Hematopoietic multipotent progenitor cell (in vitro differentiated cells): Measurements from ENCODE around the gene ZNF516. TPM values are rescaled to one million over a fixed set of nuclear protein-coding genes. Genes with fewer than 3 reads are reported as not detected.
"Not testable (repeated sequence)": the region's sequence is repeated elsewhere in the genome, so short reads cannot be mapped to it uniquely, and the experiment has no call there.

Experiments used
- DNase-seq, 3 donors: peaks; one replicate each; pipeline ENCODE4 v3.0.0-alpha.2; 2011 to 2015; ENCODE audit warnings: low read depth in 2 of 3, low spot score in 2 of 3
- total RNA-seq: library from RNA; depleted of rRNA; stranded (reverse); fragments of >200 nt; gene quantifications from one replicate; pipeline ENCODE4 v1.2.3, GENCODE V29; 2012

The ZNF516 gene, protein sequence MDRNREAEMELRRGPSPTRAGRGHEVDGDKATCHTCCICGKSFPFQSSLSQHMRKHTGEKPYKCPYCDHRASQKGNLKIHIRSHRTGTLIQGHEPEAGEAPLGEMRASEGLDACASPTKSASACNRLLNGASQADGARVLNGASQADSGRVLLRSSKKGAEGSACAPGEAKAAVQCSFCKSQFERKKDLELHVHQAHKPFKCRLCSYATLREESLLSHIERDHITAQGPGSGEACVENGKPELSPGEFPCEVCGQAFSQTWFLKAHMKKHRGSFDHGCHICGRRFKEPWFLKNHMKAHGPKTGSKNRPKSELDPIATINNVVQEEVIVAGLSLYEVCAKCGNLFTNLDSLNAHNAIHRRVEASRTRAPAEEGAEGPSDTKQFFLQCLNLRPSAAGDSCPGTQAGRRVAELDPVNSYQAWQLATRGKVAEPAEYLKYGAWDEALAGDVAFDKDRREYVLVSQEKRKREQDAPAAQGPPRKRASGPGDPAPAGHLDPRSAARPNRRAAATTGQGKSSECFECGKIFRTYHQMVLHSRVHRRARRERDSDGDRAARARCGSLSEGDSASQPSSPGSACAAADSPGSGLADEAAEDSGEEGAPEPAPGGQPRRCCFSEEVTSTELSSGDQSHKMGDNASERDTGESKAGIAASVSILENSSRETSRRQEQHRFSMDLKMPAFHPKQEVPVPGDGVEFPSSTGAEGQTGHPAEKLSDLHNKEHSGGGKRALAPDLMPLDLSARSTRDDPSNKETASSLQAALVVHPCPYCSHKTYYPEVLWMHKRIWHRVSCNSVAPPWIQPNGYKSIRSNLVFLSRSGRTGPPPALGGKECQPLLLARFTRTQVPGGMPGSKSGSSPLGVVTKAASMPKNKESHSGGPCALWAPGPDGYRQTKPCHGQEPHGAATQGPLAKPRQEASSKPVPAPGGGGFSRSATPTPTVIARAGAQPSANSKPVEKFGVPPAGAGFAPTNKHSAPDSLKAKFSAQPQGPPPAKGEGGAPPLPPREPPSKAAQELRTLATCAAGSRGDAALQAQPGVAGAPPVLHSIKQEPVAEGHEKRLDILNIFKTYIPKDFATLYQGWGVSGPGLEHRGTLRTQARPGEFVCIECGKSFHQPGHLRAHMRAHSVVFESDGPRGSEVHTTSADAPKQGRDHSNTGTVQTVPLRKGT
- total RNA-seq, result 20.2 TPM

DNA sequence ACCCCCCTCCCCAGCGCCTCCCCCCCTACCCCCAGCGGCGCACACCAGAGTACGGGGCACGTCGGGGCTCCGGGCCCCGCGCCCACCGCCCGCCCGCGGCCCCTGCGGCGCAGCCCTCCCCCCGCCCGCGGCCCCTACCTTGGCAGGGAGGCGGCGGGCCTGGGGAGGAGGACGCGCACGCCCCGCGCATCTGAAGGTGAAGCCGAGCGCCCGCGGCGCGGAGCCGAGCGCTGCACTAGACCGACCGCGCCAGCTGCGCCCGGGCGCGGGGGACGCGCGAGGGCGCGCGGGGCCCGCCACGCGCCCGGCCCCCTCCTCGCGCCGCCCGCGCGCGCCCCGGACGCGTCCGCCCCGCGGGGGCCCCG is at the start of gene ZNF516:
ZNF516 (minus strand) TSS at position 237 of the 365 bp plus-strand sequence. CDS start 52,188 bp downstream, outside the sequence.
- DNase-seq, result peak in 1 of 3 donors; percentile 39

DNA sequence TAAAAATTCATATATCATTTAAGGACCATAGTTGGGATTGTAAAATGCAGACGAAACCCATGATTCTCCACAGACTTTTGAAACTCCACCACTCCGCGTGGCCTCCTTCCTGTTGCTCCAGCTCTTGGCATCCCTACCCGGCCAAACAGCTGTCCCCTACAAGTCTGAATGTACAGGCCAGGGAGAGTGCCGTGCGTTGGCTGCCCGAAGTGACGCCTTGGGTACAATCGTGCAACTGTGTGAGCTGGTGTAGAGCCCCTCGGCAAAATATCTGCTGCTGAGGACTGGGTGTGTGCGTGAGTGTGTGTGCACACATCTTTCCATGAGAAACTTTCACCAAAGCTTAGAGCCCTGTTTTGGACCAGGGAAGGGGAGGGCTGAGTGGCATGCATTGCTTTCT is 43.8 kb upstream of the ZNF516 start:
- DNase-seq, result no peak

DNA sequence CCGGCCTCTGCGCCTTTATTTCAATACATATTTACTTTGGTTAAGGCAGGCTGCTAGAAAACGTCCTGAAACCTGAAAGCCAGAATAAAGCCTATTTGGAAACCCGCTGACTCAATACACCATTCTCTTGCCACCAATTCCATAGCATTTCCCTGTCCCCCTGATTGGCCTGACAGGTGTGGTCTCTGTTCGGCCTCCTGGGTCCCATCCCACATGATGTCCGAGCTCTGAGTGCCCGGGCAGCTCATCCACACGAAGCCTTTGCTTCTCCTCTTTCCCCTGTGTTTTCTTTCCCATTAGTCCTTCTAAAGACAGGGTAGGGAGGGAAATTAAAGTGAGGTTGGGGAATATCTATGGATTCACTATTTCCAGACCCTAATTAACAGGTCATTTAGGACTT is 42.6 kb upstream of the ZNF516 start:
- no peak for DNase-seq

DNA sequence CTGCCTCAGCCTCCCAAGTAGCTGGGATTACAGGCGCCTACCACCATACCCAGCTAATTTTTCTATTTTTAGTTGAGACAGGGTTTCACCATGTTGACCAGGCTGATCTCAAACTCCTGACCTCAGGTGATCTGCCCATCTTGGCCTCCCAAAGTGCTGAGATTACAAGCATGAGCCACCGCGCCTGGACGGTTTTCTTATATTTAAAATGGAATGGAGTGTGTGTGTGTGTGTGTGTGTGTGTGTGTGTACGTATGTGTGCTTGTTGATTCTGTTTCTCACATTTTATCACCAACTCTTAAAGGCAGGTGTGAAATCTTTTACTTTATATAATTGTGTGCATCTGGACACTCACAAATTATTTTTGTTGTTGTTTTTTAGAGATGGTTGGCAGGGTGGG is 41.6 kb upstream of the ZNF516 start:
- DNase-seq, result not testable (repeated sequence)

DNA sequence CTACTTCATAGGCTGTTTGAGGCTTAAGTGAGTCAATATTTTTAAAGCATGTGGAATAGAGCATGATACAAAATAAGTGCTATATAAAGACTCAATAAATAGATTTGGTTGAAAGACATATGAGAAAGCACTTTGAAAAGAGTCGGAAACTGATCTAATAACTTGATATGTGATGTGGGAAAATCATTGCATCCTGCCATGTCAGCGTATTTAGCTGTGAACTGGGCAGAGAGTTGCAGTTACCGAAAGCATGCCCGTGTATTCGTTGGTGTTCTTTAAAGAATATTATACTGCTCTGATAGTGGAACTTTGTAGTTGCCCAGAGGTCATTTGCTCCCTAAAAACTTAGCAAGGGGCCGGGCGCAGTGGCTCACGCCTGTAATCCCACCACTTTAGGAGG is 37.8 kb upstream of the ZNF516 start:
- no peak for DNase-seq

DNA sequence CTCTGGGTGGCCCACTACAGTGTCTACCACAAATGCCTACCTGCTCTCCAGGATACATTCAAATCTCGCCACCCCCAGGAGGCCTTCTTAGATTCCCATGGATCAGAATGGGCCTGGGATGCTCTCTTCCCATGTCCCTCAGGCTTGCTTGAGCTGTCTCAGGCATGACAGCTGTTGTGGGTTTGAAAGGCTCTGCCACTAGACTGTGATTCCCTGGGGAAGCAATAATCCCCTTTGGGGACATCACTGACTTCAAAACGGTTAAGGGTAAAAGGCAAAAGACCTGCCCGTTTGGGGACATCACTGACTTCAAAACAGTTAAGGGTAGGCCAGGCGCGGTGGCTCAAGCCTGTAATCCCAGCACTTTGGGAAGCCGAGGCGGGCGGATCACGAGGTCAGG is 35.8 kb upstream of the ZNF516 start:
- DNase-seq, result no peak

DNA sequence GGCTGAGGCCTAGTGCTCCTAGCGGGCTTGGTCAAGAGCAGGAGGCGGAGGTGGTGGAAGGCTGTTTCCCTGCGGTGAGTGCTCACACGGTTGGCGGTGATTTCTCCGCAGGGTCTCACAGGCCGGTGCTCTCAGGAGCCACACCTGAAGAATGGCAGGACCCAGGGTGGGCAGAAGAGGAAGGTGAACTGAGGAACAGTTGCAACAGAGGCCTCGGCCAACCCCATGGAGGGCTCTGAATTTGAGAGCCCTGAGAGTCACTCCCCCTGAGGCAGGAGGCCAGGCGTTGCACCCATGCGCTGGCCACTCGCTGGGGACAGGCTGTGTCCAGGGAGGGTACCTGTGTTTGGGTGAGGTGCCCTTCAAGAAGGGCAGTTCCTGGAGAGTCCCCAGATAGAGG is 35.3 kb upstream of the ZNF516 start:
- no peak for DNase-seq

DNA sequence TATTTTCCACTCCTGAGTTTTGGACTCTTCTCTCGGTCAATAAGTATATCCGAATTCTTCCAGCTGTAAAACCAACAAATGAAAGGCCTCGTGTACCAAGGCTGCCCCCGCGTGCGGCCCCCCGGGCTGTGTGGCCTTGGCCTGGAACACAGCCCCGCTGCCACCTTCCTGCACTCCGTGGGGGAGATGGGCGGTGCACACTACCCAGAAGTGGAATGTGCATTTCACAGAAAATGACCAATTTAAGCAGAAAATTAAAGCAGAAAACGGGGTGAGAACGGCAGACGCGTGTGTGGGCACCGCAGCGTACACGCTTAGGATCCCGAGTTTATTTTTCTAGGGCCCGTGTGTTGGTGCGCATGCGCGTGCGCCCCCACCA is 34.4 kb upstream of the ZNF516 start:
- no peak for DNase-seq

DNA sequence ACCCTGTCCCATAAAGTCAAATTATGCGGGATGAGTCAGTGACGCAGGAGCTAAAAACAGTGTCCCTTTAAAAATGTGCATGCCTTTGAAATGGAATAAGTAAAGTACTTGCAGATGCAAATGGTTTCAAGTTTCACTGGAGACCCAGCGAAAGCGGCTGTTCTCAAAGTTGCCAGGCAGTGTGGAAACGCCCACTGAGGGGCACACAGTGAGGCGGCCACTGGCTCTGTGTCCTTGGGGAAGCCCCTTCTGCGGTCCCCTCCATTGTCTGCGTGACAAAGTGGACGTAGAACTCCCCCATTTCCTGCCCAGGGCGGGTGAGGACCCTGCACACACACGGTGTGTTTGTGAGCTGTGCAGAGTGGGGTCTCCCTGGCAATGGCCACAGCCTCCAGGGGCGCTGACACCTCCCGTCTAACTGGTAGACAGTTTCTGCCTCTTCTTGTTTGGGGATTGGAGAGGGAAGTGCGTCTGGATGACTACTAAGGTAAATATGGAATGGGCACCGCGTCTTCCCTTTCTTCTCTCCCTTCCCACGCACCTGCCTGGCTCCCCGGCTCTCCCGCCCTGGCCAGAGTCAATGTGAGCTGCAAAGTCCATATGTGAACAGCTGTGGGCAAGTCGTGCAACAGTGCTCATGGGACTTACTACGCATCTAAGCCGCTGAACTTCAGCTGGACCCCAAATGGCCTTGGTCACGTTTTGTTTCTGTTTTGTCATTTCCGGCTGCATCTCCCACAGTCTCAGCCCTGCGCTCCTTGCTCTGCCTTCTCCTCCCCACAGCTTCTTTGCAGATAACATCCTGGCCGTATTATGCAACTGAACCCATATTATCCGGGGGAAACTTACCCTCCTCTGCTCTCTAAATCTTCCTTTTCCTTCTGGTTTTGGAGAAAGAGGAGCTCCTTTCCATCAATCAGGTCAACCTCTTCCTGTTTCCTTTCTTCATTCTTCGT is 33.7 kb upstream of the ZNF516 start:
- peak in 1 of 3 donors; percentile 51 for DNase-seq

DNA sequence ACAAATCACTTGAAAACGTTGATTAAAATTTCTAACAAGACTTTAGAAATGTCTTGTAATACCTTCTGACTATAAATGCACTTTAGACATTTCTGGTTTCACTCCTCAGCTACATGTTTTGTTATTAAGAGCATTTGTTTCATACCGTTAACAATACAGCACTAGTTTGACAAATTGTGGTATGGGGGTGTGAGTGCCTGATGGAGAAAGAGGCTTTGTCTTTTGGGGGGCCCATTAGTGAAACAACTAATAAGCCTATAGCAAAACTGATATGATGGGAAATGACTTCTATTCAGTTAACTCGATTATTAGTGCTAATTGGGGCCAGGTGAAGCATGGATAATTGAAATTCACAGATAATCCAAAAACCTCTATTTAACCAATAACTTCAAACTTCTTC is 30.9 kb upstream of the ZNF516 start:
- DNase-seq, result no peak

DNA sequence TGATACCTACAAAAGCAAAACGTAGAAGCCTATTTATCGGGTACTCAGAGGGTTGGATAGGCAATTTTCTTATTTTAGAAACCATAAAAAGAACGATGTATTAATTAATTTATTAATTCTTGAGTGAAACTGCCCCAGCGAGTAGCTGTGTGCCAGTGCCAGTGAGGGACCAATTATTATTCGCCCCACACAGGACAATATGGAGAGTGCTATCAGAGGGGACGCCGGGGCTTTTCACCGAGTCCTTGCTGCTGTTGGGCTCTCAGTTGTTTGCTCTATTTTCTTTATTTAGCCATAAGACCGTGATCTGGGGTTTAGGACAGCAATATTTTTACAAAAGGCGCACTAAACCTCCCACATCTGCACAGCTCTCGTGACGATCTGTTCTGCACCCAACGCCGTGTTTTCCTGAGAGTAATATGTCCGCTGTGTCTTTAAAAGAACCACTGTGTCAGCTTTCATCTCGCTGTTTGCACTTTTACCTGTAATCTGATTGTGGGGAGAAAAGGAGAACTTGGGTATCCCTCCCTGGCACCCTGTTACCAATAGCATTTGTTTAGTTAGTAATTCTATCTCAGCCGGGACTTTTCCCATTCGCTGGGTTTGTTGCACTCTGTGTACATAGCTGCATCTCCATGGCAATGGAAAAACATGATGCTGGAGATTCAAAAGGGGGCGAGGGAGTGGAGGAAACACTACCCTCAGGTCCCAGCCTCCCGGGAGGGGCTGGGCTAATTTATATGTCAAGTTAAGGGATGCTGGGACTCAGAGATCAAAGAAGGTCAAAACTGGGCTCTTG is 30.1 kb upstream of the ZNF516 start:
- peak in 2 of 3 donors; percentile 59 to 73 for DNase-seq

DNA sequence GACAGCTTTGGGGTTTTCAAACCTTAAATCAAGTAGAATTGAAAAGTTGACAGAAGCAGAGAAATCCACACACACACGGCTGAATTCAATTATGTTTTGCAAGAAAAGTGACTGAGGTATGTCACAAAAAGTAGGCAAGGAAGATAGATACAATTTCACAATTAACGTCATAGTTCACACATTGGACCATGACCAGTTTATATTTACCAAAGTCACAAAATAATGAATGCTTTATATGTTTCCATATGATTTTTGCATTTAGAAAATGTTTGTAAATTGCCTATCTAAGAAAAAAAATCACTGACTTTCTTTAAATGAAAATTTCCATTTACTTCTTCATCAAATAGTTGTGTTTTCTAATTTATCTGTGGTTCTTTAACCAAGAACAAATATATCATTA is 29.4 kb upstream of the ZNF516 start:
- no peak for DNase-seq

DNA sequence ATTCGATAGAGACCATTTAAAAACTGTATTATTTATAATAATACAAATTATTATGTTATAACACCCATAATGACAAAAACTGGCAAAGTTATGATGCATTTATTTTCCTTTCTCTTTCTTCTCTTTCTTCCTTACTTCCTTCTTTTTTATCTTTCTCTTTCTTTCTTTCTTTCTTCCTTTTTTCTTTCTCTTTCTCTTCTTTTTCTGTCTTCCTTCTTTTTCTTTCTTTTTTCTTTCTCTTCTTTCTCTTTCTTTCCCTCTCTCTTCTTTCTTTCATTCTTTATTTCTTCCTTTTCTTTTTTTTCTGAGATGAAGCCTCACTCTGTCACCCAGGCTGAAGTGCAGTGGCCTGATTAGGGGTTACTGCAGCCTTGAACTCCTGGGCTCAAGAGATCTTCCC is 27.5 kb upstream of the ZNF516 start:
- no peak for DNase-seq

DNA sequence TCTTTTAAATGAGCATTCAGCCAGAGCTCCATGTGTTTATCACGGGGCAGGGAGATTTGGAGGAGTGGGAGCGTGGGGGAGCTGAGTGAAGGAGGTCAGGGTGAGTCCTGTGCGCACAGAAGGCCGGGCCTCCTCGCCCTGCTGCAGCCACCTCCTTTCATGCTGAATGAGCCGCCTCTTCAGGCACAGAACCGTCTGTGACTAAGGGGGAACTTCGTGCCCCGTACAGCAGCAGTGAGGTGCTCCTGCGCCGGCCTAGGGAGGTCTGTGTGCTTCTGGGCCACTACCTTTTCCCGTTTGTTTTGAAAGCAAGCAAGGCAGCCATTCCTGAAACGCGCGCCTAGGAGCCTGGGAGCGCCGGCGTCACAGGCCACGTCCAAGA is 27.1 kb upstream of the ZNF516 start:
- no peak for DNase-seq

DNA sequence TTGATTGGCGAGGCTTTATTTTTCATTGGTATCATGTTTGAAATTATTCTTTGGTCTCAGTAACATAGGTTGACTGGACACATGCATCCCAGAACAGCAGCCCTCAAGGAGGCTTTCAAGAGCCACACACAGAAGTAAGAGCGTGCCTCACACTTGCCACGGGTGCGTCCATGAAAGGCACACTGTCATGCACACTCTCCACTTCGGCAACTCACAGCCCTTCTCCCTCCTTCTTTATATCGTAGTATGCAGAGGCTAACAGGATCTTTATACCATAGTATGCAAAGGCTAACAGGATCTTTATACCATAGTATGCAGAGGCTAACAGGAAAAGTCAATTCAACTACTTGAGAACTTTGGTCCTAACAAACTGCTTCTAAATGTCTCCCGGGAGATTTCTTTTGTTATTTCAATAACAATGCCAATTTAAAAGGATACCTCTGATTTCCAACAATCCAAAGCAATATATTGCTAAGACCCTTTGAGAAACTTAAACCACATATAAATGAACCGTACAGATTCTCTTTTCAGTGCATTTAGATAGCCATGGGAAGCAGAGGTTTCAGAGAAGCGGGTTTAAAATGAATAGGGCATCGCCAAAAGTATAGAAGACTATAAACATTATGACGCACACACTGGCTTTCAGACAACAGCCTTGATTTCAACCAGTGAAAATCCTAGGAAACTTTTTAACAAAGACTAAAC is 26.5 kb upstream of the ZNF516 start:
- DNase-seq, result no peak

DNA sequence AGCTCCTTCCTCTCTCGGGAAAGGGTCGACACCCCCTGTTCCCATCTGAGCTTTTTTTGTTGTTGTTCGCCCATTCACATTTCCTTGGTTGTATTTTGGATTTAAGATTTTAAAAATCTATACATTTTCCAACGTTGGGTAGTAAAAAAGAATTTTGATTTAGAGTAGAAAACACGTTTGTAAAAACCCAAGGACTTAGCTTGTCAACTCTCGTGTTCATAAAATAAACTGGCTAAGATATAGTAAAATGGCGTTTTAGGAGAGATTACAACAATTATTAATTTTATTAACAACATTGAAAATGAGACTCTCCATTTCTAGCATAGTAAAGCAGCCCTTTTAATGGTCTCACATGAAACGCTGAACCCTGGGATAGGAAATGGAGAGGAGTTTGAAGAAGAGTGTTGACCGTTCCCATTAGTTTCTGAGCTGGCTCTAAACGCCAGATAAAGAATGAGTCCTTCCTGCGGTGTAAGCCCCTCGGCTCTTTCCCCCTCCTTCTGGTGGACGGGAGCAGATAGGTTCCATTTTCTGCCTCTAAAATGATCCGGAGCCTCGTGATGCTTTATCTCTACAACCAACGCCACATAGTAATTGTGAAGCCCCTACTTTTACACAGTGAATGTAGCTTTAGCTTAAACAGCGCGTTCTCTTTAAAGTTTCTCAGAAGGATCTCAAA is 24.0 kb upstream of the ZNF516 start:
- DNase-seq, result peak in 2 of 3 donors; percentile 38 to 65

DNA sequence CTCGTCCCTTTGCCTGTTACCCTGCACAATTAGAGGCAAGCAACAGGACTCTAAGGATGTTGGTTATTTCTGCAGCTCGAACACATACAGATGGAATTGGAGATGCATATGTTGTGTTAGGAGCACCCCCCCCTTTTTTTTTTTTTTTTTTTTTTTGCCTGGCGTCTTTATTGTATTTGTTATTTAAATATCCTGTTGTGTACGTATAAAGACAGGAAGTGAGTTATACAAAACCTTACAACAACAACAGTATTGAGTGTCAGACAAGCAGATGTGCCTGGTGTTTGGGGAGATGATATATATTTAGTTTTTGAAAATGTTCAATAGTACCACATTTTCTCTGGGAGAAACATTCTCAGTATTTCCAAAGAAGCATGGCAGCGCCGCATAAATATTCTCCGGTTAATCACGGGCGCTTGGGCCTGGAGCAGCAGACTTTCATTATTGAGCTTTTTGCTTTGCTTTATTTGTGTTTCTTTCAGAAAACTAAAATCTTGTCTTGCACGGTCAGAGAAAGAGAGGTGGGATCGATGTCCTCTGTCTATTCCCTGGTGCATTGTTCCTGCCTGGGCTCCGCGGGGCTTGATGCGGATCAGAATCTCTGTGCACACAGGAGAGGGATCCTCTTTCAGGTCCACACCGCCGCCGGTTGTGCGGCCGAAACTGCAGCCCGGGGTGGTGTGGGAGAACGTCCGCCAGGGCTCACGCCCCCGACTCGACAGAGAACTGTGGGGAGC is 23.2 kb upstream of the ZNF516 start:
- peak in 1 of 3 donors; percentile 36 for DNase-seq

DNA sequence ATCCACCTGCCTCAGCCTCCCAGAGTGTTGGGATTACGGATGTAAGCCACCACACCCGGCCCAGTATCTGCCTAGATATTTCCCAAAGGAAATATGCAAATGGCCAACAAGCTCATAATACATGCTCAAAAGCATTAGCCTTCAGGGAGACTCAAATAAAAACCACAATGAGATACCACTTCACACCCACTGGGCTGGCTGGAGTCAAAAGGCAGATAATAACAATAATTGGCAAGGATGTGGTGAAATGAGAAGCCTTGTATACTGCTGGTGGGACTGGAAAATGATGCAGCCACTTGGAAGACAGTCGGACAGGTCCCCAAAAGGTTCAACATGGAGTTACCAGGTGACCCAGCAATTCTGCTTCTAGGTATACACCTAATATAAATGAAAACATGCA is 20.5 kb upstream of the ZNF516 start:
- no peak for DNase-seq
